Upper lobe of left lung (tissue), 4 donors: ENCODE data around the gene ERMARD.

Source experiments
- CTCF ChIP-seq, 6 experiments: fragments of 450-650 bp in 4 of 6; fragments of 200-600 bp in 2 of 6; sonication (generic) in 2 of 6; IDR thresholded peaks; one replicate each; pipeline ENCODE4 v1.5.1; 2016 to 2019; ENCODE audit warnings: antibody characterized with exemption in 6 of 6
- POLR2A ChIP-seq, 4 donors: fragments of 450-650 bp; IDR thresholded peaks; one replicate each; pipeline ENCODE4 v1.5.1; 2016 to 2017; ENCODE audit warnings: antibody characterized with exemption in 4 of 4, mild to moderate bottlenecking in 2 of 4

- TF ChIP-seq CTCF (IDR thresholded peaks at IDR 0.05) (no peak), POLR2A (IDR thresholded peaks at IDR 0.05) (no peak)
These were observed 68.9 kb downstream of the ERMARD start for GRCh38 chr6:169820358-169820757.
